GM12878 (cell line): ENCODE measurements around the gene OR11A1. TPM values are rescaled to one million over a fixed set of nuclear protein-coding genes. Genes with fewer than 3 reads are reported as not detected.

ENCODE experiments used
- ATAC-seq: fragments of 200-7000 bp; cut with Tn5 transposase; 3 replicates; pipeline ENCODE4 v1.9.1; 2020; ENCODE audit warnings: mild to moderate bottlenecking, moderate library complexity
- BruUV-seq: library from RNA; stranded (reverse); fragments of 400-500 nt; replicated peaks from 2 replicates; lab custom pipeline; 2021; lab: Mats Ljungman, UMichigan
- CTCF ChIA-PET: fragments of 300-600 bp; sonication (Branson Sonifier 250); formaldehyde crosslinking; extraction: SDS; loops from one replicate; lab custom pipeline; 2021; ENCODE audit warnings: inconsistent platforms; lab: Yijun Ruan, JAX
- POLR2A ChIA-PET: fragments of 350-600 bp; formaldehyde crosslinking; extraction: SDS; loops from one replicate; lab custom pipeline; 2021; ENCODE audit warnings: inconsistent platforms; lab: Charles Lee
- RAD21 ChIA-PET: fragments of 300-600 bp; sonication (Branson Sonifier 250); formaldehyde crosslinking; loops from one replicate; lab custom pipeline; 2023; ENCODE audit warnings: antibody characterized with exemption; ENCODE audit not compliant: unreplicated experiment; lab: Charles Lee
- SMC1A ChIA-PET: fragments of 300-600 bp; sonication (Branson Sonifier 250); formaldehyde crosslinking; loops from one replicate; lab custom pipeline; 2023; ENCODE audit not compliant: unreplicated experiment, uncharacterized antibody; lab: Charles Lee
- DNase-seq: peaks from one replicate; pipeline ENCODE4 v3.0.0-alpha.2; 2011; ENCODE audit warnings: low read depth, low spot score
- FAIRE-seq: peaks from 3 replicates; lab custom pipeline; 2011; peaks lifted over from hg19 to GRCh38; lab: Jason Lieb, UNC
- H2AFZ ChIP-seq: 2 replicates; pipeline ENCODE4 v1.6.0; 2011; ENCODE audit warnings: low read depth, low read length, control low read depth; ENCODE audit not compliant: control insufficient read depth
- H3K27ac ChIP-seq: 2 replicates; pipeline ENCODE4 v1.5.1; 2011; ENCODE audit warnings: control low read depth; ENCODE audit not compliant: control insufficient read depth, insufficient read depth
- H3K27me3 ChIP-seq, 2 experiments: replicated peaks in 1 of 2; 2 replicates each; pipeline versions ENCODE4 v1.6.0 to v1.6.1; 2011; ENCODE audit warnings: low read length in 1 of 2; ENCODE audit not compliant: control insufficient read depth in 2 of 2, insufficient read depth in 2 of 2
- H3K36me3 ChIP-seq, 2 experiments: 2 replicates each; pipeline ENCODE4 v1.5.1; 2011; ENCODE audit warnings: low read length in 1 of 2; ENCODE audit not compliant: control insufficient read depth in 2 of 2, insufficient read depth in 2 of 2
- H3K4me1 ChIP-seq: 2 replicates; pipeline ENCODE4 v1.6.1; 2011; ENCODE audit warnings: mild to moderate bottlenecking, low read length, moderate library complexity, mixed read lengths; ENCODE audit not compliant: control insufficient read depth, insufficient read depth
- H3K4me2 ChIP-seq: 2 replicates; pipeline ENCODE4 v1.6.0; 2011; ENCODE audit warnings: control low read depth; ENCODE audit not compliant: control insufficient read depth, insufficient read depth
- H3K4me3 ChIP-seq: fragments of 200-600 bp; sonication (generic); 2 replicates; pipeline ENCODE4 v1.5.1; 2016
- H3K79me2 ChIP-seq: 2 replicates; pipeline ENCODE4 v1.6.0; 2011; ENCODE audit warnings: low read length; ENCODE audit not compliant: control insufficient read depth, insufficient read depth
- H3K9ac ChIP-seq: 2 replicates; pipeline ENCODE4 v1.8.0; 2011; ENCODE audit warnings: low read length, control low read depth, mixed read lengths; ENCODE audit not compliant: control insufficient read depth, insufficient read depth
- H3K9me3 ChIP-seq: replicated peaks from 3 replicates; pipeline ENCODE4 v1.5.1; 2011; ENCODE audit warnings: mild to moderate bottlenecking, low read length; ENCODE audit not compliant: control insufficient read depth, insufficient read depth
- H4K20me1 ChIP-seq: 2 replicates; pipeline ENCODE4 v1.6.0; 2011; ENCODE audit not compliant: control insufficient read depth, insufficient read depth
- ATF2 ChIP-seq: IDR thresholded peaks from 2 replicates; pipeline ENCODE4 v1.6.1; 2012; ENCODE audit warnings: low read length, inconsistent platforms
- ATF7 ChIP-seq: fragments of 450-650 bp; IDR thresholded peaks from 2 replicates; pipeline ENCODE4 v1.6.1; 2016; ENCODE audit warnings: low read depth, mild to moderate bottlenecking
- BCL11A ChIP-seq: IDR thresholded peaks from 2 replicates; pipeline ENCODE4 v1.6.1; 2011; ENCODE audit warnings: low read depth, low read length
- ELK1 ChIP-seq: IDR thresholded peaks from 2 replicates; pipeline ENCODE4 v1.6.1; 2012; ENCODE audit warnings: low read depth, low read length, improper control_type of control experiment
- IRF4 ChIP-seq: IDR thresholded peaks from 2 replicates; pipeline ENCODE4 v1.6.1; 2011; ENCODE audit warnings: low read depth, low read length
- MEF2B ChIP-seq: fragments of 450-650 bp; IDR thresholded peaks from 2 replicates; pipeline ENCODE4 v1.6.1; 2018; ENCODE audit warnings: mild to moderate bottlenecking, moderate library complexity; ENCODE audit not compliant: partially characterized antibody, poor library complexity, severe bottlenecking
- NR2F1 ChIP-seq: fragments of 450-650 bp; conservative IDR thresholded peaks from 2 replicates; pipeline ENCODE4 v1.6.1; 2017; ENCODE audit warnings: mild to moderate bottlenecking
- POLR2AphosphoS5 ChIP-seq: IDR thresholded peaks from 2 replicates; pipeline ENCODE4 v1.6.1; 2011; ENCODE audit warnings: mild to moderate bottlenecking, low read length, inconsistent platforms
- SMAD1 ChIP-seq: fragments of 450-650 bp; IDR thresholded peaks from 2 replicates; pipeline ENCODE4 v1.6.1; 2018; ENCODE audit warnings: mild to moderate bottlenecking, low read depth; ENCODE audit not compliant: partially characterized antibody
- YY1 ChIP-seq: IDR thresholded peaks from 2 replicates; pipeline ENCODE4 v1.6.1; 2011; ENCODE audit warnings: low read depth, mild to moderate bottlenecking, low read length
- WGBS: methylation state at CpG from one replicate; pipeline ENCODE4 v1.1.6; 2016; ENCODE audit warnings: low lambda C conversion rate; ENCODE audit not compliant: insufficient replicate concordance, insufficient coverage; ENCODE audit errors: missing lambda C conversion rate; 5-methylcytosine and 5-hydroxymethylcytosine counted together
- in situ Hi-C: fragments of 300-500 bp; cut with MboI; formaldehyde crosslinking; loops from 9 replicates; pipeline ENCODE4 v1.14.3; 2018; ENCODE audit warnings: mixed read lengths
- intact Hi-C: fragments of 100-400 bp; cut with micrococcal nuclease; formaldehyde crosslinking; loops from one replicate; pipeline ENCODE4 v1.14.2; 2022; ENCODE audit not compliant: unreplicated experiment
- polyA plus RNA-seq, 11 experiments: library from polyadenylated mRNA; depleted of rRNA in 4 of 11; unstranded in 6 of 11; stranded (reverse) in 5 of 11; fragments of >200 nt; fragmentation: Nextera tagmentation in 4 of 11; fragmentation: Illumina TruSeq in 1 of 11; extraction: Ambion mirVana in 4 of 11; extraction: Trizol in 1 of 11; gene quantifications; 1 replicate in 1 of 11; 2 replicates in 10 of 11; pipeline versions ENCODE4 v1.2.1 to v1.2.3, GENCODE V29; 2011 to 2016; ENCODE audit warnings: inconsistent platforms in 2 of 11, missing spikeins in 2 of 11, low read depth in 1 of 11
- total RNA-seq, 4 experiments: library from RNA; depleted of rRNA in 3 of 4; stranded (reverse); fragments of >200 nt in 3 of 4; fragmentation: Illumina TruSeq in 1 of 4; extraction: Trizol in 1 of 4; gene quantifications; 2 replicates each; pipeline versions ENCODE4 v1.2.1 to v1.2.3, GENCODE V29; 2013 to 2021

Gene OR11A1
- total and polyA plus RNA-seq, 10 of the 15 experiments (the other 5 are each of a cell fraction or from before 2014, with no cell fraction given): not detected

GRCh38 chr6:29395331-29395730, 61.5 kb downstream of the OR11A1 start, which contains the start of gene OR12D2 (continued):
- TF ChIP-seq MEF2B (no peak), ATF2 (no peak), POLR2AphosphoS5 (no peak)
- TF ChIP-seq, all 136 proteins: peak for 0

- Histone ChIP-seq H3K79me2 (no peaks in the 10 kb centered on the region), H3K36me3 (no peaks in the 10 kb centered on the region), H2AFZ (no peak overlapping the region), H3K27me3 (no peaks in the 10 kb centered on the region; a peak in 1 of 4 replicates), H3K9me3 (no peaks in the 10 kb centered on the region), H3K27ac (no peak overlapping the region), H3K9ac (no peak overlapping the region)
- CTCF ChIA-PET: no interaction called here
- intact Hi-C loops: no loop called here
- no peak for ATAC-seq
- FAIRE-seq: no peak
- SMC1A ChIA-PET: interaction anchor here (0.7 kb wide), 1 partner anchor 262 kb away, joined by 3 read pairs; no protein-coding TSS in a partner anchor
- TF ChIP-seq ELK1 (no peak), ATF7 (no peak), IRF4 (no peak), SMAD1 (no peak), NR2F1 (no peak), YY1 (no peak), BCL11A (no peak)
- TF ChIP-seq, all 136 proteins: peak for 0
- Histone ChIP-seq H3K4me2 (no peak overlapping the region), H3K4me3 (no peak overlapping the region), H4K20me1 (no peaks in the 10 kb centered on the region), H3K4me1 (no peaks in the 10 kb centered on the region)
- ChIA-PET POLR2A (no interaction called here), RAD21 (no interaction called here)
- in situ Hi-C loops: no loop called here
- DNase-seq: no peak
- 12% methylated on average over 4 of the region's 4 CpGs for WGBS
- BruUV-seq: no TSS peak
These were observed 68.3 kb downstream of the OR11A1 start for GRCh38 chr6:29388533-29388932.
